Limb (tissue), 2 donors: ENCODE measurements around the gene ONECUT2.
A peak's percentile ranks its signal among the peaks of the same experiment; 100 is the strongest.
"Not testable (repeated sequence)": the region's sequence is repeated elsewhere in the genome, so short reads cannot be mapped to it uniquely, and the experiment has no call there.

Experiments
- DNase-seq, 2 donors: peaks; one replicate each; pipeline ENCODE4 v3.0.0-alpha.2; 2016; ENCODE audit errors: extremely low spot score in 2 of 2

Gene ONECUT2

GRCh38 chr18:57434536-57435494 is at the start of gene ONECUT2:
ONECUT2 (plus strand) TSS chr18:57435374; CDS start chr18:57435717, 343 bp downstream.
- DNase-seq, result peak; percentile 92 to 97

GRCh38 chr18:57389271-57389670 is 45.9 kb upstream of the ONECUT2 start:
- no peak for DNase-seq

GRCh38 chr18:57390044-57390443 is 45.1 kb upstream of the ONECUT2 start:
- DNase-seq, result no peak

GRCh38 chr18:57394749-57395148 is 40.4 kb upstream of the ONECUT2 start:
- not testable (repeated sequence) for DNase-seq

GRCh38 chr18:57396831-57397230 is 38.3 kb upstream of the ONECUT2 start:
- not testable (repeated sequence) for DNase-seq

GRCh38 chr18:57397440-57398132 is 37.6 kb upstream of the ONECUT2 start:
- no peak for DNase-seq

- no peak for DNase-seq
These were observed 30.8 kb upstream of the ONECUT2 start for GRCh38 chr18:57404345-57404744.

- no peak for DNase-seq
These were observed 25.5 kb upstream of the ONECUT2 start for GRCh38 chr18:57409650-57410049.

GRCh38 chr18:57410749-57411148 is 24.4 kb upstream of the ONECUT2 start:
- no peak for DNase-seq

GRCh38 chr18:57416542-57416941 is 18.6 kb upstream of the ONECUT2 start:
- DNase-seq, result no peak

- no peak for DNase-seq
These were observed 12.8 kb upstream of the ONECUT2 start for GRCh38 chr18:57422313-57422872.

- no peak for DNase-seq
These were observed 11.4 kb upstream of the ONECUT2 start for GRCh38 chr18:57423821-57424220.

- DNase-seq, result no peak
These were observed 10.1 kb upstream of the ONECUT2 start for GRCh38 chr18:57425096-57425495.

GRCh38 chr18:57426187-57426586 is 9.0 kb upstream of the ONECUT2 start:
- no peak for DNase-seq

GRCh38 chr18:57427429-57428201 is 7.6 kb upstream of the ONECUT2 start:
- peak in 1 of 2 donors; percentile 49 for DNase-seq

- DNase-seq, result peak in 1 of 2 donors; percentile 57
These were observed 6.7 kb upstream of the ONECUT2 start for GRCh38 chr18:57428221-57429150.

GRCh38 chr18:57429167-57430078 is 5.8 kb upstream of the ONECUT2 start:
- DNase-seq, result no peak

GRCh38 chr18:57430079-57431001 is 4.8 kb upstream of the ONECUT2 start:
- no peak for DNase-seq
